GM19328 (cell line): ENCODE measurements around the gene PROM2.

ENCODE experiments used
- ATAC-seq: cut with Tn5 transposase; IDR thresholded peaks from one replicate; pipeline ENCODE4 v1.9.1; 2021; ENCODE audit warnings: mild to moderate bottlenecking, moderate library complexity; ENCODE audit not compliant: unreplicated experiment

PROM2 gene

DNA sequence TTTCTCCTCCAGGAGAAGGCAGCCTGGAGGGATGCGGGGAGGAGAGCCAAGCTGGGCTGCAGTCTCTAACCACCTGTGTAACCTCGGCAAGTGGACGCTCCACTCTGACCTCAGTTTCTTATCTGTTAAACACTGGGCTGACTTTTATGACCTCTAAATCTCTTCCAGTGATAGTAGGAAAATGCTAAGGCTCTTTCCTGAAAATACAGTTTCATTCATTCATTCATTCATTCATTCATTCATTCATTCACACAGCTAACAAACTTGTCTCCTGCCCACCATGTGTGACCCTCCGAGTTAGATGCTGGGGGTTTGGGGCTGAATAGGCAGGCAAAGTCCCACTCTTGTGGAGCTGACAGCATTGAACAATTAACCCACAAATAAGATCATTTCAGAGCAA, 9.3 kb downstream of the PROM2 start:
- ATAC-seq = no peak

DNA sequence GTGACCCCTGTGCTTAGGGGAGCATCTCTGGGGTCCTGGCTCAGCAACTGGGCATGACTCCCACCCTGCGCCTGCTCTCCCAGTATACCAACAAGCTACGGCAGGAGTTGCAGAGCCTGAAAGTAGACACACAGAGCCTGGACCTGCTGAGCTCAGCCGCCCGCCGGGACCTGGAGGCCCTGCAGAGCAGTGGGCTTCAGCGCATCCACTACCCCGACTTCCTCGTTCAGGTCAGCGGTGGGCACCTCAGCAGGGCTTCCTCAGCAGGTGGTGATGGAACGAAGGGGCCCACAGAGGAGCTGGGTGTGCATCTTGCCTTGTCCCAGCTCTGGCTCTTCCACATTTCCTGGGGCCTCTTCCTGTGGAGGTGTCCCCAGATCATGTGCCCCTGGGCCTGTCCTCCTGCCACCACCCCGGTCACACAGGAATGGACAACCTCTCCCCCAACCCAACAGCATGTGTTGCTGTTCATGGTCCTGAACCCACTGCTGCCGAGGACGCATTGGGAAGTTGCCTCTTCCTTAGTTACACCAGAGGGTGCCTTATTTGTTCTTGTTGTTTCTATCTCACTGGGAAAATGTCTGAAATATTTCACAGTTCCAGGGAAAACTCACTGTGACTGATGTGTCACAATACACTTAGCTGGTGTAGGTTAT, 10.8 kb downstream of the PROM2 start:
- ATAC-seq = no peak

DNA sequence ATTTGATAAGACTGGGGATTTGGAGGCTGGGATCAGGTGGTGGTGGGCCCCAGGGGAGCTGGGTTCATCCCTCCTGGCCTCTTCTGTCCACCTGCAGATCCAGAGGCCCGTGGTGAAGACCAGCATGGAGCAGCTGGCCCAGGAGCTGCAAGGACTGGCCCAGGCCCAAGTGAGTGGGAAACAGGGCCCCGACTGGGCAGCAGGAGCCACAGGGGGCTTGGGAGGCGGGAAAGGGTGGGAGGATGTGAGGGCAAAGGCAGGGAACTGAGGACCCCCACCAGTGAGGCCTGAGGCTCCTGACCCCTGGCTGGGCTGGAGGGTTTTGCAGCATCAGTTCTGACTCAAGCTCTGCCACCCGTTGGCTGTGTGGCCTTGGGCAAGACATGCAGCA, 11.3 kb downstream of the PROM2 start:
- no peak for ATAC-seq

DNA sequence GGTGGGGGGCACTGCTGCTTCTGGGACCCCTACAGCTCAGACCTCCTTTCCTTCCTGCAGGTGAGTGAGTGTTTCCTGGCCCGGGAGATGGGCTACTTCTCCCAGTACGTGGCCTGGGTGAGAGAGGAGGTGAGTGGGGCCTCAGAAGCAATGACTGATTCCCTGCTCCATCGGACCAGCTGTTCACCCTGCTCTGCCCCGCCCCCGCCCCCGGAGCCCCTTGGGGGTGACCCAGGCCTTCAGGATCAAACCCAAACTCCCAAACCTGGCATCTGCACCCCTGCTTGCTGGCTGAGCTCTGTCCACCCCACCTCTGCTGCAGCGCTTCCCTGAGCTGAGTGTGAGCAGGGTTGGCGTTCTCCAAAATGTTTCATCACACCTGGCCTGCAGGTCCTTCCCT, 13.1 kb downstream of the PROM2 start:
- ATAC-seq = no peak

DNA sequence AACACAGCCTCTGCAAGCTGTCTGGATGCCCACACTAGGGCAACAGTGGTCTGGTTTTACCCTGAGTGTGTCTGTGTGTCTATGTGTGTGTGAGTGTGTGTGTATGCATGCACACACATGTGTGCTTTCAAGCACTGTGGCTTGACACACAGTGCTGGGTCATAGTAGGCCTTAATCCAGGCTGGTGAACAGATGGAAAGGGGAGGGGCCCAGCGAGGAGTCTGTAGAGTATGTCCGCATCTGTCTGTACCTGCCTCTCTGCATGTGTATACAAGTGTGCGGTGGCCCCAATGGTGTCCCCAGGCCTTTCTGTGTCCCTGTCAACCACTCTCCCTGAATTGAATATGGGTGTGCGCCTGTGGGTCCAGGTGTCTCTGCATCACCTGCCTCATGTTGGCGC, 13.6 kb downstream of the PROM2 start:
- no peak for ATAC-seq

DNA sequence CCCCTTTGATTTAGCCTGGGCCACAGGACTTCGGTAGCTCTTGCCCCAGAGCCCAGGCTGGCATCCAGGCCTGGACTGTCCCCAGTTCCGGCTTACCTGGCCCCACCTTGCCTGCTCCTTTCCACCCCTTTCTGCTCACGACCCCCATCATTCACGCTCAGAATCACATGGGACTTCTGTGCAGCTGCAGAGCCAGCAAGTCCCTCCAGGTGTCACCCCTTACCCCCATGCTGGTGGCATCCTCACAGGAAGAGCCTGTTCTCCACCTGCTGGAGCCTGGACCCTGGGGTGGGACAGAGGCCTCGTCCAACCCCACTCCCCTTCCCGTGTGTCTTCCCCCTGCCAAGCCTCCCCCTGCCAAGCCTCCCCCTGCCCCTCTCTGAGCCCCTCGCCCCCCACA, 15.0 kb downstream of the PROM2 start:
- ATAC-seq = no peak

DNA sequence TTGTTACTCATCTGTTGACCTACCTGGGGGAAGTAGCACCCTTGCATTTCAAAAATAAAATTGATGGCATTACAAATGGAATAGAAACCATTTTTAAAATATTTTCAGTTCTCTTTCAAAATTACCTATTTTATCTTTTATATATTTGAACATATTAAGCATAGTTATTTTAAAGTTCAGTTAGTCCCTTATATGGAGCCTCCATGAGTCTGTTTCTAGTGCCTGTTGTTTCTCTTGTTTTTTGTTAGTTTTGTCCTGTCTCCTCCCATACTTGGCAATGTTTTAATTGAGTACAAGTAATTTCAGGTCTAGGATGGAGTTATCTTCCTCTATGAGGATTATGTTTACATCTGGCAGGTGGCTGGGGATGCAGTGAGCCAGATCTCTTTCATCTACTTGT, 17.0 kb downstream of the PROM2 start:
- ATAC-seq = no peak

DNA sequence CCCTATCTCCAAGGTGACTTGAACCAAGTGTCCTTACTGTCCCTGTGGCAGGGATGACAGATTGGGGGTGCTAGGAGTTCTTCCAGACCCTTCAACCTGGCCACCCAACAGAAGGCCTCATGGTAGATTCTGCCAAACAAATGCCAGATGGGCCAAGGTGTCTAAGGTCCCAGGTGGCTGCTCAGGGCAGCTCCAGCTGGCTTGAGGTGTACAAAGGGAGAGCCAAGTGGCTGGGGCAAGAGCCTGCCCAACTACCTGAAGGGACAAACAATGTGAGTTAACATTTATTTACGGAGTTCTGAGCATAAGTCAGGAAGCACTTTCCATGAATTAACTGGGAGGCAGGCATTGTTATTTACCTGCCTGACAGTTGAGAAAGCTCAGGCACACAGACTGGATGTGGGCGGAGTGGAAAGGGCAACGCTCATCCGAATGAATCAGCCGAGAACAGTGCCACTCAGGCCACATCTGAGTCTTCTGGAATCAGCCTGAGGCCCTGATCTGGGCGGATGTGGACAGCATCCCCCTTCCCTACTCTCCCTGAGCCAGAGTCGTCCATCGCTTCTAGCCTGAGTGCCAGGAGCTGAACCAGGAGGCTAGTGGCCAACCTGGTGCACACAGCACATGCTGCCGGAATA, 18.5 kb downstream of the PROM2 start:
- ATAC-seq = no peak

DNA sequence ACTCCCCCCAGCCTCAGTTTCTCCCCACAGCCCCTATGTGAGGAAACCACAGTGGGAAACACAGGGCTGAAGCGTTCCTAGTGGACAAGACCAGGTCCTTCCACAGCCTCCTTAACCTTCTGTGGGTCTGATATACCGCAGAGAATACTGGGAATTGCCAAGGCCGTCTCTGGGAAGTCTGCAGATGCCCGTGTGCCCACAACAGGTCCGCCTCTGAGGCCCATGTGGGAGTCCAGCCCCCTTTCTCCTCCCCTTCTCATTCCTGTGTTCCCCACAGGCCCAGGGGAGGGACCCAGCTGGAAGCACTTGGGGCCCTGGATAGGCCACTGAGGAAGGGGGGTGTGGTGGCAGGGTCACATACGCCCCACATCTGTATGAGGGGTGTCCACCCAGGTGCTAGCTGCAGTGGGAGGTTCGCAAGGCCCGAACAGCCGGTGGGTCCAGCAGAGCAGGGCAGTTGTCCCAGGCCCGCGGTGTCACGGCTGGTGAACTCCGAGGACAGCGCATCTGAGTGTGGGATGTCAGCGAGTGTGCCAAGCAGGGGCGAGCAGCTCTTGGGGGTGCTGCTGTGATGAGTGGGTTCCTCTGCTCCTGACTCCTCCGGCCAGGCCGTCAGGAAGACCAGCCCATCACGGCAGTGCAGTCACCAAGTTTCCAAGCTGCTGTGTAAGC, 20.5 kb downstream of the PROM2 start:
- no peak for ATAC-seq

DNA sequence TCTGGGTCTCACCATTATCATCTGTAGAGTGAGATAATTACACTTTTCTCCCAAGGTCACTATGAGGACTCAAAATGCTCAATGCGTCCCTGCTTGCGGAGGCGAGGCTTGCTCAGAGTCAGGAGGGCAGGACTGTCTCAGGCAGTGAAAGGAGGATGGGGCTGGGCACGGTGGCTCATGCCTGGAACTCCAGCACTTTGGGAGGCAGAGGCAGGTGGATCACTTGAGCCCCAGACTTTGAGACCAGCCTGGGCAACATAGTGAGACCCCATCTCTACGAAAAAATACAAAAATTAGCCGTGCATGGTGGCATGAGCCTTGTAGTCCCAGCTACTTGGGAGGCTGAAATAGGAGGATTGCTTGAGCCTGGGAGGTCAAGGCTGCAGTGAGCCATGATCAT, 21.1 kb downstream of the PROM2 start:
- no peak for ATAC-seq

DNA sequence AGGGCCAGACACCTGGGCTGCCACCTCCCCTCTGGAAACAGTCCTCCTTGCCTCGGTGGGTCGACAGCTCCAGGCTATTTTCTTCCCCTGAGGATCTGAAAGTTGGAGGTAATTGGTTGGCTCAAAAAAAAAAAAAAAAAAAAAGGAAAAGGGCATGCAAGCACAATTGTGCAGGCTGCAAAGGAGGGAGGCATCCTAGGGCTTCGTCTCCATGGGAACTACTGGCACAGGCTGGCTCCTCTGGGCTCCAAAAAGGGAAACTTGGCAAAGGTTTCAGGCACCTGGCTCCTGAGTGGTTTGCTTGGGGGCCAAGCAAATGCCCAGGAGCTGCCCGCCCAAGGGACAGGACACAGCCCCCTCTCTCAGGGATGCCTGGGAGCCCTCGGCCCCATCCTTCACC, 21.8 kb downstream of the PROM2 start:
- no peak for ATAC-seq

DNA sequence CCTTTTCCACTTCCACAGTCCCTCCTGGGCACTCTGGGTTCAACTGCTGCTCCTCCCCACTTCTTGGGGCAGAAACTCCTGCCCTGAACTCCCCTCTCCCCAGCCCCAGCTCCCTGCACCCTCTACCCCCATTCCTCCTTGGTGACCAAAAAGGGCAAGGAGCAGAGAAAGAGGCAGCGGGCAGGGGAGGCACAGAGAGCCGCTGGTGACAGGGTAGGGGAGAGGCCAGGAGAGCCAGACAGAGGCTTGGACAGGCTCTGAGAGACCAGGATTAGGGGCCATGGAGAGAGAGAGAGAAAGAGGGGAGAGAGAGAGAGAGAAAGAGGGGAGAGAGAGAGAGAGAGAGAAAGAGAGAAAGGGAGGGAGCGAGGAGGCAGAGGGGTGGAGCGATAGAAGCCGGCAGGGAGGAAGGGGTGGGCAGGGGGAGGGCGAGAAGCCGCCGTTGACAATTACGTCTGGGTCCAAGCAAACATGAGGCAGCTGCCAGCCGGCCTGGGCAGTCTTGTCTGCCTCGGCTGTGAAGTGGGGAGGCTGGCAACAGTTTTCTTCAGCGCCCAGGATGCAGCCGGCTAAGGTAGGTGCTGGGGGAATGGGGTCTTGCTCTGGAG, 22.7 kb downstream of the PROM2 start, which contains the start of gene KCNIP3:
KCNIP3 (plus strand) TSS at position 468 of the 608 bp plus-strand sequence; CDS start at position 560, 92 bp downstream.
- no peak for ATAC-seq

DNA sequence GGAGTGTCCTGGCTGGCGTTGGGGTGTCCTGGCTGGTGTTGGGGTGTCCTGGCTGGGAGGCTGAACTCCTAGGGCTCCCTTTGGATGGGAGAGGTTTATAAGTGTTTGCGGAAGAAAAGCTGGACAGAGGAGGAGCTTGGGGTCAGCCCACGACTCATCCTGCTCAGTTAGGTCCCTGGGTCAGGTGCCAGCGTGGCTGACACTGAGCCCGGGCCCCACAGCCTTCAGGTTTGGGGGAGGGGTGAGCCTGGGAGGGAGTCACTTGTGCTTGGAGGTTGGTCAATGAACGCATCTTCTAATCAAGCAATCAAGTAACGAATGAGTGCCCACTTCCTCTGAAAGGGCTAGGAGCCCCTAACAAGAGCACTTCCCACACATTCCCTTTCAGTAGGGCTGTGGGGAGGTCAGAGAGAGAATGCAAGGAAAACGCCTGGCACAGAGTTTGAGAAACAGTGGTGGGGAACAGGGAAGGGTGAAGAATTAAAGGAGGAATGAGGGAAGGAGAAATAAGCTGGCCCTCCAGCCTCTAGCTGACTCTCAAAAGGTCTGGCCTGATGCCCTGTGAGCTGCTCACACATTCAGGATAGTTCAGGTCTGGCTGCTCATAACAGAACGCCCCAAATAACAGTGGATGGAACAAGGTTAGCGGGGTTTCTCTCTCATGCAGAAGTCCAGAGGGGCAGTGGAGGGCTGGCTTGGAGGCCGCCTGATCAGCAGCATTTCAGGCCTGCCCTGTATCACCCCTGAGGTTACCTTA, 23.6 kb downstream of the PROM2 start:
- ATAC-seq = no peak

DNA sequence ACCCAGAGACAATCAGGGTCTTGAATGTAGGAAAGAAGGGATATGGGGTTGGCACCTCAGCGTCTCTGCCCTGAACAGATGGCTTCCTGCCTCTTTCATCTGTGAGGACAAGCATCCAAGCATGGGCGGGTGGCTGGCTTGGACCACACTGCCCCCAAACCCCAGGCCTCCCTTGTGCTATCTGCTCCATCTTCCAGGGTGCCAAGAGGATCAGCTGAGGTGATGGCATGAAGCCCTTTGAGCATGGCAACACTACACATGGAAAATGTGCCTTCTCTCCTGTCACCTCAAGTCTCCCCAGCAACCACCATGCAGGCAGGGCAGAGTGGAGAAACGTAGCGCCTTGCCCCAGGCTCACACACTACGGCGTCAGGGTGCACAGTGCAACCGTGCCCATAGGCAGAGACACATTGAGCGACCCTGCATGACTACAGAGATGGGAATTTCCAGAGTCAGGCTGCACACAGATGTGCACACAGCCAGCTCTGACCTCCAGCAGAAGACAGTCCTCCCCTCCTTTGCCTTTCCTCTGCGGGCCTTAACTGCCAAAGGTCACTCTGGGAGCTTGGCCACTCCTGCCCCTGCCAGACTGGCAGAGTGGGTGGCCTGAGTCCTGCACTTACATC, 24.4 kb downstream of the PROM2 start:
- ATAC-seq = no peak

DNA sequence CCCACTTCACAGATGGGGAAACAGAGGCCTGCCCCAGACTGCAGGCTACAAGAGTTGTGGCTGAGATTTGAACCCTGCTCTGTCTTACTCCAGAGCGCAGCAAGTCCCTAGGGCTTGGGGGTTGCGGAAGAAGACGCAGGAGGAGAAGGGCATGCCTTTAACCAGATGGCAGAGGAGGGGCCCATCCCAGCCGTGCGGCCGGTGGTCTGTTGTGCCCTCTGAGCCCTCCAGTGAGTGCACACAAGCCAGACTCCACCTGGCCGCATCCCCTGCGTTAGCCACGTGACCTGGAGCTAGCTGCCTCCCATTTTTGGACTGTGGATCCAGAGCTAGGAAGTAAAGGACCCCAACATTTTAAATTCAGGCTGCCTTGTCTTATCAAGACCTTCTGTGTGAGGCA, 25.7 kb downstream of the PROM2 start:
- ATAC-seq = no peak

DNA sequence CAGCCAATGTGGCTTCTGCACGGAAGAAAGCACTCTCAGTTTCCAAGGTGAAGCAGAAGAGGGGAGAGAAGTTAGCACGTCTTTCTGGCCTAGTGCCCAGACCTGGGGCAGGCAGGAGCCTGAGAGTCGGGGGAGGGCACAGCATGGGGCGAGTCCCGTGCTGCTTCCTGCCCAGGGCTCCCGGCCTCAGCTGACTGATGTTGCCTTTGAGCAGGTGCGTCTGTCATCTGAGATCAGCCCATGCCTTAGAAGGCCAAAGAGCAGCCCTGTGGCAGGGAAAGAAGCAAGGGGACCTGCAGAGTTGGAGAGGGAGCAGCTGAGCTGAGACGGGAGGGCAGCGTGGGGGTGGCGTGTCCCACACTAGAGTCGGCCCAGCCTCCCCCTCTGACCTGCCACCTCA, 26.2 kb downstream of the PROM2 start:
- no peak for ATAC-seq

DNA sequence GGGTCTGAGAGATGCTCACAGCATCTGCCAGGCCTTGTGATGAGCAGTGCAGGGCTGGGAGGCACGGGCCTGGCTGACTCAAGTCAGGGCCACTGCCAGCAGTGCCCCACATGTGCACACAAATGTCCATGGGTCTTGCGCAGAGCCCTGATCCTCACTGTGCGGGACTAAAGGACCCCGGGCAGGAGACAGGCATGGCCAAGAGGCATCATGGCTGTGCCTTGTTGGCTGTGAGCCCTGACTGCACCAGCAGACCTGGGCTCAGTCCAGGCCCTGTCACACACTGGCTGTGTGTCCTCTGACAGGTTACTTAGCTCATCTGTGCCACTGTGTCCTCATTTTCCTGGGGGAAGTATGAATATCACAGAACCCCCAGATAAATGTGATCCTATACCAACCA, 26.9 kb downstream of the PROM2 start:
- ATAC-seq = no peak

DNA sequence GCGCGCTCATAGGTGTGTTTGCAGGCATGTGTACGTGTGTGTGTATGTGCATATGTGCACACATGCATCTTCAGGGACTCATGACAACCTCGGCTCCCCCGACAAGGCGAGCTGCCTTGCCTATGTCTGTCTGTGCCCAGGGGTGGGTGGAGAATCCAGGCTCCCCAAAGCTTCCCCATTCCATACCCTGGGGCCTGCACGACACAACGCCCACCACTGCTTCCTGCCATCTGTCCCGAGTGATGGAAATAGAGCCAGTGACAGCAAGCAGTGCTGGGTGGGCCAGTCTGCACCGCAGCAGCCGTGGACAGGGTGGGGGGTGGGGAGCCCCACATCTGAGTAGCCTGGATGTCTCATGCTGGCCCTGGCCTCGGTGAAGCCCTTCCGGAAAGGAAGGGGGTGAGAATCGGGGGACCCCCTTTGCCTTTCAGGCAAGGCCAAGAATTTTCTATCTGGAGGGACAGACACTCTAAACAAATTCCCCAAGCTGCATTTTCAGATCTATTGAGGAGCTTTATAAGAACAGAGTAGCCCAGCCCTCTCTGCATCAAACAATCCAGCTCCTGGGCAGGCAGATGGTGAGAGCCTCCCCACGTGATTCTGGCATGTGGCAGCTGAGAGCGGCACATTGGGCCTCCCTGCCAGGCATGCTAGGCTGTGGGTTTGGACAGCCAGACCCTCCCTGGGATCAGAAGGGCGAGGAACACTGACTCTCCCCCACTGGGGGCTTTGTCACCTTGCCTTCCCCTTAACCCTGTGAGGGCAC, 27.8 kb downstream of the PROM2 start:
- no peak for ATAC-seq

DNA sequence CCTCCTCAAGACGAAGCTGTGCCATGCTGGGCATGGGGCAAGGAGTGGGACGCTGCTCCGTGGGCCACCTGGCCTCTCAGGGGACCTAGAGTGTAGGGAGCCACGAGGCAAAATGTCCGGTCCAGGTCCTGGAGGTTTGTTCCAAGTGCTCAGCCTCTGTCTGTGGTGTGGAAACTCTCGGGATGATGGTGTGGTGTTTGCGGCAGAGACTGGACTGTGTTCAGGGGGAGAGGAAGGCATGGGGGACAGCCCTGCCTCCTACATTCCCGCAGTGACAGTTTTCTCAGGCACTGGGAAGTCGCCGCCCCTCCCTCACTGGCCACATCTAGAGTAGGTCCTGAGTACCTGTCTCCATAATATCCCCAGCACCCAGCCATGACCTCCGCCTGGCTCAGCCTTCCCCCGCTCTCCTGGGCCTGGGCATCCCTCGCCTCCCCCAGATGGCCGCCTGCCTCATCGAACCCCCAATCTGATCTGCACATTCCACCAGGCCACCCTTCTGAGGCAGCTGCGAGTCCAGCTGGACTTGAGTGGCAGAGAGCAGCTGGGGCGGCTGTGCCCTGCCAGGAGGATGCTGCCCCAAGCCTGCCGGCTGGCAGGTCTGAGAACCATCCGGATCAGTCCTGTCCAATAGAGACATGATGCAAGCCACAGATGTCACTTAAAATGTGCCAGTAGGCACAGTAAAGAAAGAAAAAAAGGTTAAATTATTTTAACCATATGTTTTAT, 29.1 kb downstream of the PROM2 start:
- ATAC-seq = no peak
